PC-3 (cell line): ENCODE results near the gene RFTN1.

Experiments
- CTCF ChIP-seq: fragments of 300-600 bp; sonication (generic); conservative IDR thresholded peaks from 2 replicates; pipeline ENCODE4 v1.5.1; 2017; ENCODE audit warnings: antibody characterized with exemption, low read depth, mild to moderate bottlenecking, low read length
- EZH2 ChIP-seq: fragments of 300-600 bp; sonication (generic); IDR thresholded peaks from one replicate; pipeline ENCODE4 v1.6.1; 2017; ENCODE audit warnings: antibody characterized with exemption, mild to moderate bottlenecking, low read length; ENCODE audit not compliant: unreplicated experiment
- EZH2phosphoT487 ChIP-seq: fragments of 300-600 bp; sonication (generic); IDR thresholded peaks from 2 replicates; pipeline ENCODE4 v1.6.1; 2018; ENCODE audit warnings: mild to moderate bottlenecking, antibody characterized with exemption, low read length, borderline replicate concordance

- TF ChIP-seq EZH2 (no peak), CTCF (no peak), EZH2phosphoT487 (no peak)
These were observed 143.6 kb downstream of the RFTN1 start for GRCh38 chr3:16369885-16370284.
